ENCODE results near the gene CIAO2A.
"Not testable (repeated sequence)": the region's sequence is repeated elsewhere in the genome, so short reads cannot be mapped to it uniquely, and the experiment has no call there.

The CIAO2A gene

GRCh38 chr15:64070965-64071851 is 22.4 kb downstream of the CIAO2A start:
- no peak for DNase-seq

DNA sequence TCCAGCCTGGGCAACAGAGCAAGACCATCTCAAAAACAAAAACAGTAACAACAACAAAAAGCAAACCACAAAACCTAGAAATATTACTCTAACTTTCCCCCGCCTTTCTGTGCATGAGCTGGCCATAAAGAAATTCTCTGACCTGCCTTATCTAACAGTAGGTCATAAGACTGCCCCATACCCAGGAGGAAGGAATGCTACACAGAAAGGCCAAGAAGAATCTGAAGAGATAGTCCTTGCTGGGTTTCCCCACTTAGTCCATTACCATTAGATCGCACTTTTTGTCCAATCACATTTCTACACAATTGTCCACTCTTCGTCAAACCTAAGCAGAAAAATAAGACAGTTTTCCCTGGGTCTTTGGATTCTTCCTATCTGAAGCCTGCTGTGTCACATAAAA is 23.5 kb downstream of the CIAO2A start:
- DNase-seq: no peak

DNA sequence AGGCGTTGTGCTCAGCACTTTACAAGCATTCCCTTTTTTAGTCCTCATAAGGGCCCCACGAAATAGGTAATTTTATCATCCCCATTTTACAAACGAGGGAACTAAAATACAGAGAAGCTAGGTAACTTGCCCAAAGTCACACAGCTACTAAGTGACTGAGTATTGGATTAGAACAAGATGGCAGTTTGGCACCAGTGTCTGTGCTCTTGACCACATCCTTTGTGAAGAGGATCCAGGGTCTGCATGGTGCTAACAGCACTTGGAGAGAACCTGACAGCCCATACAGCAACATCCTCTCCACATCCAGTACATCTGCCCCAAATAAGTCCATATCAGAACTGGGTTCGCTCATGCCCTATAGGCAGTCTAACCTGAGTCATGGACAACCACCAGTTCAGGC is 25.5 kb downstream of the CIAO2A start:
- no peak for DNase-seq

- peak; percentile 73 to 83 for DNase-seq
Measured at GRCh38 chr15:64067564-64068030, 26.0 kb downstream of the CIAO2A start.

DNA sequence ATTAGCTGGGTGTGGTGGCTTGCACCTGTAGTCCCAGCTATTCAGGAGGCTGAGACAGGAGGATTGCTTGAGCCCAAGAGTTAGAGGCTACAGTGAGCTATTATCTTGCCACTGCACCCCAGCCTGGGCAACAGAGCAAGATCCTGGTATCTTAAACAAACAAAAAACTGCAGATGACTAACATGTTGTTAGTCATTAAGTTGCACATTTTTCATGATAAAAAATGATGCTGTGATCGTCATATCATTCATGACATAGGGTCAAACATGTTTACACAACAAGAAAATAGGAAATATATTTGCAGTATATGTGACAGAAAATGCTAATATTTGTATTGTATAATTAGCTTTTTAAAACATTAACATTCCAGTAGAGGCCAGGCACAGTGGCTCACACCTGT is 27.2 kb downstream of the CIAO2A start:
- no peak for DNase-seq

GRCh38 chr15:64060716-64061115 is 32.9 kb downstream of the CIAO2A start:
- DNase-seq: no peak

DNA sequence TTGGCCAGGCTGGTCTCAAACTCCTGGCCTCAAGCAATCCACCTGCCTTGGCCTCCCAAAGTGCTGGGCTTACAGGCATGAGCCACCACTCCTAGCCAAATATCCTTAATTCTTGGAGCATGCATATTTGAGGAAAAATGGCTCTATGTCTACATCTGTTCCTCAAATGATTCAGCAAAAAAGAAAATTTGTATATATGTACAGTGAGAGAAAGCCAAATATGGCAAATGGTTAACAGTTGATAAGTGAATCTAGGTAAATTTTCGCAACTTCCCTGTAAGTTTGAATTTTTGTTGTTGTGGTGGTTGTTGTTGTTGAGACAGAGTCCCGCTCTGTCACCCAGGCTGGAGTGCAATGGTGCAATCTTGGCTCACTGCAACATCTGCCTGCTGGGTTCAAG is 34.5 kb downstream of the CIAO2A start:
- not testable (repeated sequence) for DNase-seq

GRCh38 chr15:64058279-64058678 is 35.4 kb downstream of the CIAO2A start:
- no peak for DNase-seq

DNA sequence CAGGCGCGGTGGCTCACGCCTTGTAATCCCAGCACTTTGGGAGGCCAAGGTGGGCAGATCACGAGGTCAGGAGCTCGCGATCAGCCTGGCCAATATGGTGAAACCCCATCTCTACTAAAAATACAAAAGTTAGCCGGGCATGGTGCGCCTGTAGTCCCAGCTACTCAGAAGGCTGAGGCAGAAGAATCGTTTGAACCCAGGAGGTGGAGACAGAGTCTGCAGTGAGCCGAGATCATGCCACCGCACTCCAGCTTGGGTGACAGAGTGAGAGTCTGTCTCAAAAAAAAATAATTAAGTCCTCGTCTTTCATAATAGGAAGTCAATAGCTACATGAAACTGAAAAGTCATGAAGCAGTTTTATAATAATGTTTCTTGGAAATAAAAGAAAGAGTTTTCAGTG is 40.0 kb downstream of the CIAO2A start:
- not testable (repeated sequence) for DNase-seq

DNA sequence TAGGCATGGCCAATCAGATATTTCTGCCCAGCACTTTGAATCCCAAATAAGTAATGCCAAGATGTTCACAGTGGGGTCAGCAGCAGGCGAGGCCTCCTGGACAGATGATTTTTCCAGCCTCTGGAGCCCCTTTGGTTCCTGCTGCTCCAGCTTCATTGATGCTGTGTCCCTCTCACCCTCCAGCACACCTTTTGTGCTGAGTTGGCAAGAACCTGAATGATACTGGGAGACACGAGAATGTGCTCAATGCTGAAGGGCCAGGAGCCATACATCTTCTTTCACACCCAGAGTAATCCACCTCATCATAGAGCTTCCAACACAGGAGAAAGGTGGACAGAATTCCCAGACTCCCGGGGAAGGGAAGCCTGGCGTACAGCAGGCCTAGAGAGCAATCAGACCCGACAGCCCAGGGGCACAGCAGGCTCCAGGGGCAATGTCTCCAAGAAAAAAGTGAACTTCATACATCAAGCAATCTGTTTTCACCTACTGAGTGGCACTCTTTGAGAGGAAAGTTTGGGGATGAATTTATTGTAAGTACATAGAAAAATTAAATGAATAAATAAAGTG is 40.6 kb downstream of the CIAO2A start:
- no peak for DNase-seq

GRCh38 chr15:64051407-64052259 is 42.0 kb downstream of the CIAO2A start:
- DNase-seq: no peak

GRCh38 chr15:64051093-64051402 is 42.6 kb downstream of the CIAO2A start:
- DNase-seq: no peak

DNA sequence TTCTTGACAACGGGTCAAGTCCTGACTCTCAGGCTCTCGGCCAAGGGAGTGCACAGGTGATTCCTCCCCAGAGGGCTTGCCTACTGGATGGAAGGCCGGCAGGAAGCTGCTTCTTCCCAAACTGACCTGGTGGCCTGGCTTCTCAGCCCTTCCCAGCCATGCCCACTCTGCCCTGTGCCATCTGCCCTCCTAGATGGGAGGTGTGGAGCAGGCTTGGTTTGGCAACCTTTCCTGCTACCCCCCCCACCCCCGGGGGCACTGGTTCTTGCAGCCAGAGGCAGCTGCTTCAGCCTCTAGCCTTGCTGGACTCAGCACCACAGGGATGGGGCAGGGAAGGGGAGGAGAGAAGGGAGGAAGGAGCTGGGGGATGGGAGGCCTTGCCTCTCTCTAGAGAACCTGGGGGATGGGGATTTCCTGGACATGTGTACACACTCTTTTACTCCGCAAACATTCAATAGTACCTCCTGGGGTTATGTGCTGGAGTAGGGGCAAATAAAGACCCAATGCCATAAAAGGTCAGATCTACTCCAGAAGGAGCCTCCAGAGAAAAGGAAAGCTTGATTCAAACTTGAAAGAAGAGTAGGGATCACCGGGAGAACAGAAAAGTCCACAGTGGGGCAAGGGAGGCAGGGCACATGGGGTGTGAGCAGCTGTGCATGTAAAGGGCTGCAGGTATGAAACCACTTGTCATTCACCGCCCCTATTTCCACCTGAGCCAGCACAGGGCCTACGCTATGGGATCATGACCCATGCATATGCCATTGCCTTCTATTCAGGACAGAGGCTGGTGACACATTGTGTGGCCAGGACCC is 43.2 kb downstream of the CIAO2A start:
- DNase-seq: peak; percentile 34 to 38

GRCh38 chr15:64048781-64049460 is 44.7 kb downstream of the CIAO2A start:
- no peak for DNase-seq

DNA sequence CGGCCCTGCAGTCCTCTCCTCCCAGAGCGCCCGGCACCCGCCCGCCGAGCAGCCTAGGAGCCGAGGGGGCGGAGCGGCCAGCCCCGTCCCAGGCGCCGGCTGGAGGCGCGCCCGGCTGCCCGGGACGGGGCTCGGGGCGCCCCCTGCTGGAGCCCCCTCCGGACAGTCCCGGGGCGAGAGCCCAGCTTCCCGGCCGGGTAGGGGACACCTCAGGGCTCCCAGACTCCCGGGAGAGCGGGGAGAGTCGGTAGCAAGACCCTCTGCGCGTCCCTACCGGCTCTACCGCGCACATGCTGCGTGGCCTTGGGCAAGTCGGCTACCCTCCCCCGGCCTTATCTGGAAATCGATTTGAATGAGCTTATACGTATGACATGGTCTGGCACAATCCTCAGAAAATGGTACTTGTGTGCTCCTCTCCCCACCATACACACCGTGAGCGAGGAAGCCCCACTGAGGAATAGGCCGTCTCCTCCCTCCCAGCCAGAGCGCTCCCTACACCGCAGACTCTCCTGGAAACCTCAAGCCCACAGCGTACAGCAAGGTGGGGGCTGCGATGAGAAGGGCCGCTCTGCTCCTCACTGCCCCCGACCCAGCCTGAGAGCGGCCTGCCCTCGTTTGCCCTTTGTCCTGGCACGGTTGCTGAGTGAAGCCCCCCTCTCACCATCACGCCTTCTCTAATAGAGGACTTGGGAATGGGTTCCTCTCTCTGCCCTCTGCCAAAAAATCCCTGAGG is 47.1 kb downstream of the CIAO2A start, which contains the start of gene DAPK2:
TSS of gene DAPK2 (minus strand) at position 65 of the 733 bp plus-strand sequence. CDS start 6,224 bp downstream, outside the sequence.
- peak; percentile 35 to 70 for DNase-seq

- no peak for DNase-seq
Measured at GRCh38 chr15:64045774-64046420, 47.7 kb downstream of the CIAO2A start.

DNA sequence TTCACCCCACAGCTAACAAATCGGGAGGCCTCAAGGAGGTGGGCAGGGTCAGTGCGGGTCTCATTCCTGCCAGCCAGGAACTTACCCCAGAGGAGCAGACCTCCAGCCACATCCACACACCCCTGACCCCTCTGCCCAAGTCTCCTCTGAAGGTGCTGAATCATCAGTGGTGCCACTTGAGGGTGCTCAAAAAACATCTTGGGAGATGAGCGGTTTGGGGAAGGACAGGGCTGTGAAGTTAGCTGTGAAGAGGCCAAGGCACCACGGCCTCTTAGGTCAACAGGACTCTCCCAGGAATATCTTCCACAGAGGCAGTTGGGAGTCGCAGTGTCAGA is 48.6 kb downstream of the CIAO2A start:
- no peak for DNase-seq

DNA sequence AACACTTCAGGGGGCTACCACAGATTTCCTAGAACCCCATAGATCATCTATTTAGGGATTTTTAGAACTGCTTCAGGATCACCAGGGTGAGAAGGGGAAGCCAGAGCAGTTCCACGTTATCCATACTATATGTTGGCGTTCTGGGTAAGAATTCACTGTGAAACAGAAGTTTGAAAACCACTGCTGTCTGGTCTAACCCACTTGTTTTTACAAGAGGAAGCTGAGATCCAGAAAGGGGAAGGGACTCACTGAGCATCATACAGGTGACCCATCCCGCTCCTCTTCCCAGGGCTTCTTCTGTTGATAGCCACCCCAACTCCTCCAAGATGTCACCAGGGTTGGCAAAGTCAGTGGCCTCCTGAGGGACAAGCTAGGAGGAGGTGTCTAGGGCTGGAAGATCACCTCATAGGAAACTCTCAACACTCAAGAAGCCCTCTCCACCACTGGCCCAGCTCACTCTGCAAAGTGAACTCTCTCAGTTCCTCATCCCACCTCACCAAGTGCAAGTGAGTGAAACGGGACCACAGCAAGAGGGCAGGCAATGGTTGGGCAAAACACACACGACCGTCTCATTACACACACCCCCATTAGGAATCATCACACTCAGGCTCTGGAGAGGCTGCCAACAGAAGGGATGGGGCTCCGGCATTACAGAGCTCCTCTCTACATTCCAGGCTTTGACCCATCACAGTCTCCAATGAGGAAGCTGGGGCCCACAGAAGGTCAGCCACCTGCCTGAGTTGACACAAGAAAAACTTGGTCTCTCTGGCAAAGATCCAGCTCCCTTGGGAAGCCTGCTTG is 49.1 kb downstream of the CIAO2A start:
- DNase-seq: no peak

DNA sequence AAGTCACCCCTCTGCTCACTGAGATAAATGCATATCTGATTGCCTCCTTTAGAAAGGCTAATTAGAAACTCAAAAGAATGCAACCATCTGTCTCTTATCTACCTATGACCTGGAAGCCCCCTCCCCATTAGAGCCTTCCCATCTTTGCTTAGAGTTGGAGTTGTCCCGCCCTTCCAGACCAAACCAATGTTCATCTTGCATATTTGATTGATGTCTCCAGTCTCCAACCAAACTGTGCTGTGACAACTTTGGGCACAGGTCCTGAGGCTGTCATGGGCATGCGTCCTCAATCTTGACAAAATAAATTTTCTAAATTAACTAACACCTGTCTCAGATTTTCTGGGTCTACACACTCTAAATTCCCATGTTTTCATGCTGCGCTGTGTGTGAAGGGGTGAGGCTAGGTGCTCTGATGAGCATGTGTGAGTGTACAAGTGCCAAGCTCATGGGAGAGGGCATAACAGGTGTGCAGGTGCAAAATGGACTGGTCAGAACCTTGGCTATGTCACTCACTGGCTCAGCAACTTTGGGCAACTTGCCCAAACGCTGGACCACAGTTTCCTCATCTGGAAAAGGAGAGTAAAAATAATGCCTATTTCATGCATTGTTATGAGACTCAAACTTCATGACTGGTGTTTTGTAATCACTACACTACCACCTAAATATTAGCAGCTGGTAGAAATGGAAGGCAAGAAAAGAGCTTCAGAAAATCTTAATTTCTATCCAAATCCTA is 54.6 kb downstream of the CIAO2A start:
- no peak for DNase-seq
